Right cardiac atrium (tissue), 5 donors: Measurements from ENCODE around the gene TCHH. TPM values are rescaled to one million over a fixed set of nuclear protein-coding genes. Genes with fewer than 3 reads are reported as not detected.

Source experiments
- polyA plus RNA-seq: library from polyadenylated mRNA; stranded (reverse); fragments of 200-250 nt; gene quantifications from one replicate; pipeline ENCODE4 v1.2.3, GENCODE V29; 2013
- total RNA-seq, 4 donors: library from RNA; stranded (reverse); fragmentation: NEBNext Ultra II Directional; extraction: Animal tissue kit (Norgen Biotek cat#: 25700); gene quantifications; one replicate each; pipeline ENCODE4 v1.2.1, GENCODE V29; 2021
- donor health status: healthy with polysubstance abuse.
- donor health status: DM: no; HTN: yes; CAD: no.
- donor health status: DM: no; HTN: no; CAD: no.
- donor health status: DM: no; HTN: yes; CAD: no; lungs with severe emphysema.
- donor health status: DM: yes; HTN: yes; CAD: no.

TCHH gene
- total and polyA plus RNA-seq, 5 donors, result 0.03 to 0.11 (median 0.09) TPM

Other genes with a start within 250 kb of the TCHH start
- gene THEM4, start 205.9 kb downstream of the TCHH start, total RNA-seq, result 10 to 100 TPM; 18.8 to 19.5 (median 19.0) TPM
- 27.2 TPM for gene THEM4, start 205.9 kb downstream of the TCHH start, polyA plus RNA-seq
- gene S100A10, start 121.6 kb downstream of the TCHH start, total RNA-seq, result 100 to 1,000 TPM; 108 to 245 (median 200) TPM
- gene S100A10, start 121.6 kb downstream of the TCHH start, polyA plus RNA-seq, result 223 TPM
- gene S100A11, start 78.4 kb downstream of the TCHH start, total RNA-seq, result 100 to 1,000 TPM in 3 of 4 donors, 10 to 100 TPM in 1; 56.3 to 144 (median 113) TPM
- 227 TPM for gene S100A11, start 78.4 kb downstream of the TCHH start, polyA plus RNA-seq
- not detected for gene TCHHL1, start 26.4 kb downstream of the TCHH start, total RNA-seq
- not detected for gene TCHHL1, start 26.4 kb downstream of the TCHH start, polyA plus RNA-seq
- not detected for gene RPTN, start 43.8 kb upstream of the TCHH start, total RNA-seq
- not detected for gene RPTN, start 43.8 kb upstream of the TCHH start, polyA plus RNA-seq
- not detected for gene HRNR, start 108.7 kb upstream of the TCHH start, total RNA-seq
- 0.02 TPM for gene HRNR, start 108.7 kb upstream of the TCHH start, polyA plus RNA-seq
- gene FLG, start 209.8 kb upstream of the TCHH start, total RNA-seq, result not detected
- gene FLG, start 209.8 kb upstream of the TCHH start, polyA plus RNA-seq, result 0.05 TPM
- gene FLG2, start 244.6 kb upstream of the TCHH start, total RNA-seq, result not detected
- not detected for gene FLG2, start 244.6 kb upstream of the TCHH start, polyA plus RNA-seq